Esophagus squamous epithelium (tissue), 5 donors: Measurements from ENCODE around the gene FGF12. TPM values are rescaled to one million over a fixed set of nuclear protein-coding genes. Genes with fewer than 3 reads are reported as not detected.

Source experiments
- DNase-seq: peaks from one replicate; lab custom pipeline; 2025; lab: John Stamatoyannopoulos, UW
- H3K27ac ChIP-seq, 4 donors: fragments of 200-600 bp; sonication (generic); one replicate each; pipeline ENCODE4 v1.5.1; 2016 to 2019; ENCODE audit warnings: mild to moderate bottlenecking in 1 of 4
- H3K27me3 ChIP-seq, 4 donors: fragments of 200-600 bp; sonication (generic); 1 replicate in 3 of 4; 2 replicates in 1 of 4; pipeline versions ENCODE4 v1.5.1 to v1.6.0; 2017 to 2021; ENCODE audit warnings: antibody characterized with exemption in 1 of 4
- H3K36me3 ChIP-seq, 3 donors: fragments of 200-600 bp; sonication (generic); one replicate each; pipeline ENCODE4 v1.5.1; 2016 to 2019
- H3K4me1 ChIP-seq, 3 donors: fragments of 200-600 bp; sonication (generic); one replicate each; pipeline ENCODE4 v1.5.1; 2017 to 2019
- H3K4me3 ChIP-seq, 4 donors: fragments of 200-600 bp; sonication (generic); 1 replicate in 3 of 4; 2 replicates in 1 of 4; pipeline ENCODE4 v1.5.1; 2016 to 2019; ENCODE audit warnings: mild to moderate bottlenecking in 2 of 4, moderate library complexity in 1 of 4
- H3K9me3 ChIP-seq, 3 donors: fragments of 200-600 bp; sonication (generic); one replicate each; pipeline ENCODE4 v1.5.1; 2016 to 2019
- POLR2A ChIP-seq, 4 donors: fragments of 450-650 bp; IDR thresholded peaks; one replicate each; pipeline ENCODE4 v1.6.1; 2017; ENCODE audit warnings: antibody characterized with exemption in 4 of 4, mild to moderate bottlenecking in 4 of 4, moderate library complexity in 3 of 4
- WGBS, 2 donors: methylation state at CpG; one replicate each; pipeline ENCODE4 v1.1.5; 2018; 5-methylcytosine and 5-hydroxymethylcytosine counted together
- intact Hi-C: fragments of 100-400 bp; cut with DNase I; formaldehyde crosslinking; loops from one replicate; pipeline ENCODE4 v1.15.0; 2022
- total RNA-seq, 4 donors: library from RNA; depleted of rRNA; stranded (reverse); fragments of >200 nt; gene quantifications; one replicate each; pipeline ENCODE4 v1.1.0, GENCODE V29; 2016
- TF ChIP-seq, protein P1 (sequence below), 6 experiments: fragments of 450-650 bp in 4 of 6; fragments of 200-600 bp in 2 of 6; sonication (generic) in 2 of 6; IDR thresholded peaks; one replicate each; pipeline ENCODE4 v1.5.1; 2016 to 2019; ENCODE audit warnings: antibody characterized with exemption in 6 of 6, mild to moderate bottlenecking in 4 of 6, moderate library complexity in 4 of 6
- donor health status: DM: yes; HTN: yes; CAD: no.

FGF12 gene
- total RNA-seq, 4 donors from 2014 or later = 0.18 to 1.6 (median 0.86) TPM

DNA sequence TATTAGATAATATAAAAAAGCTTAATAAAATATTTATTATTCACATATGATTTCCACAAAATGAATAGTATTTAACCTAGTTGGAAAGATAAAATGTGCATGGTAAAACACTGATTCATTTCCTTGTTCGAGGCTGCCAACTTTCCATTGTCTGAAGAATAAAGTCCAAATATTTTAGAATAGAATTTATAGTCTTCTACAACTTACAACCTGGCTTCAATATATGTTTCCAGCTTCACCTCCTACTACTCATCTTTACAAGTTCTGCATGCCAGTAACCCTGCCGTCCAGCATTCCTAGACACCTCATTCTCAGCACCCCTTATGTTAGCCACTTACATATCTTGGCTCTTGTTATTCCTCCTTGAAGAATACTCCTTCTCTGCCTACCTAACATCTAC, 244.5 kb downstream of the FGF12 start:
- WGBS, 2 donors = 28 to 40% methylated on average over 2 of the region's 2 CpGs
- no peak for DNase-seq
- Histone ChIP-seq H3K36me3 (no peaks in the 10 kb centered on the region), H3K9me3 (no peaks in the 10 kb centered on the region), H3K4me1 (peaks cover 0 to 8% (median 0%) of the 10 kb centered on the region in 3 donors), H3K27ac (no peak overlapping the region), H3K27me3 (no peaks in the 10 kb centered on the region), H3K4me3 (peak overlapping the region in 1 of 4 donors; percentile 19)
- TF ChIP-seq, protein P1, sequence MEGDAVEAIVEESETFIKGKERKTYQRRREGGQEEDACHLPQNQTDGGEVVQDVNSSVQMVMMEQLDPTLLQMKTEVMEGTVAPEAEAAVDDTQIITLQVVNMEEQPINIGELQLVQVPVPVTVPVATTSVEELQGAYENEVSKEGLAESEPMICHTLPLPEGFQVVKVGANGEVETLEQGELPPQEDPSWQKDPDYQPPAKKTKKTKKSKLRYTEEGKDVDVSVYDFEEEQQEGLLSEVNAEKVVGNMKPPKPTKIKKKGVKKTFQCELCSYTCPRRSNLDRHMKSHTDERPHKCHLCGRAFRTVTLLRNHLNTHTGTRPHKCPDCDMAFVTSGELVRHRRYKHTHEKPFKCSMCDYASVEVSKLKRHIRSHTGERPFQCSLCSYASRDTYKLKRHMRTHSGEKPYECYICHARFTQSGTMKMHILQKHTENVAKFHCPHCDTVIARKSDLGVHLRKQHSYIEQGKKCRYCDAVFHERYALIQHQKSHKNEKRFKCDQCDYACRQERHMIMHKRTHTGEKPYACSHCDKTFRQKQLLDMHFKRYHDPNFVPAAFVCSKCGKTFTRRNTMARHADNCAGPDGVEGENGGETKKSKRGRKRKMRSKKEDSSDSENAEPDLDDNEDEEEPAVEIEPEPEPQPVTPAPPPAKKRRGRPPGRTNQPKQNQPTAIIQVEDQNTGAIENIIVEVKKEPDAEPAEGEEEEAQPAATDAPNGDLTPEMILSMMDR (IDR thresholded peaks at IDR 0.05) = no peak
- TF ChIP-seq POLR2A (IDR thresholded peaks at IDR 0.05) = no peak
- intact Hi-C loops = no loop called here

DNA sequence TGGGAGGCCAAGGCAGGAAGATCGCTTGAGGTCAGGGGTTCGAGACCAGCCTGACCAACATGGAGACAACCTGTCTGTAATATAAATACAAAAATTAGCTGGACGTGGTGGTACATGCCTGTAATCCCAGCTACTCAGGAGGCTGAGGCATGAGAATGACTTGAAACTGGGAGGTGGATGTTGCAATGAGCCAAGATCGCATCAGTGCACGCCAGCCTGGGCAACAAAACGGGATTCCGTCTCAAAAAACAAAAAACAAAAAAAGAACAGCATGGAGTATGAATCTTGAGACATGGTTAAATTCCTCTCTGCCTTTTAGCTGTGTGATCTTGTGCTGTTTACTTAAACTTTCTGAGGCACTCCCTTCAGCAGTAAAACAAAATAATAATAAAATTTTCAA, 244.9 kb downstream of the FGF12 start:
- intact Hi-C loops = no loop called here
- peaks cover 0 to 8% (median 0%) of the 10 kb centered on the region in 3 donors for H3K4me1 ChIP-seq
- H3K4me3 ChIP-seq = no peak overlapping the region
- H3K36me3 ChIP-seq = no peaks in the 10 kb centered on the region
- TF ChIP-seq POLR2A (IDR thresholded peaks at IDR 0.05) = no peak
- TF ChIP-seq, protein P1 (IDR thresholded peaks at IDR 0.05) = no peak
- H3K27ac ChIP-seq = no peak overlapping the region
- H3K27me3 ChIP-seq = no peaks in the 10 kb centered on the region
- WGBS, 2 donors = 51 to 58% methylated on average over 7 of the region's 7 CpGs
- H3K9me3 ChIP-seq = no peaks in the 10 kb centered on the region
- DNase-seq = no peak

DNA sequence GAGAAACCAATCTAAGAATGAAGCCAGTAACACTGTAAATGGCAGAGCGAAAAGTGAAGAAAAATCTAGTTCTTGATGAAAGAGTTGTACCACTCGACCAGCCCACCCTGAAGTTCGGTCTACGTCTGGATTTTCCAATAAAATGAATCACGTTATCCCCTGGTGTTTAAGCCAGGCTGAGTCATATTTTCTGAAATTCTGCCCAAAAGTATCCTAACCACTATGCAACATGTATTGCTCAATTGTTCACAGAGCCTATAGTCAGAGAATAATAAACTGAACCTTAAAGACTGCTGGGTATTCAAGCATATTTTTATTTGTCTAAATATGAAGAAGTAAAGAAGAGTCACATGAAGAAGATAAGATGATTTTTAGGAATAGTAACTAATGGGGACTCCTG, 245.7 kb downstream of the FGF12 start:
- no peak for DNase-seq
- Histone ChIP-seq H3K4me3 (no peak overlapping the region), H3K27me3 (no peaks in the 10 kb centered on the region), H3K27ac (no peak overlapping the region), H3K9me3 (no peaks in the 10 kb centered on the region), H3K36me3 (no peaks in the 10 kb centered on the region), H3K4me1 (peaks cover 0 to 8% (median 0%) of the 10 kb centered on the region in 3 donors)
- intact Hi-C loops = no loop called here
- 37 to 60% methylated on average over 5 of the region's 5 CpGs for WGBS, 2 donors
- TF ChIP-seq POLR2A (IDR thresholded peaks at IDR 0.05) = no peak
- TF ChIP-seq, protein P1 (IDR thresholded peaks at IDR 0.05) = no peak

DNA sequence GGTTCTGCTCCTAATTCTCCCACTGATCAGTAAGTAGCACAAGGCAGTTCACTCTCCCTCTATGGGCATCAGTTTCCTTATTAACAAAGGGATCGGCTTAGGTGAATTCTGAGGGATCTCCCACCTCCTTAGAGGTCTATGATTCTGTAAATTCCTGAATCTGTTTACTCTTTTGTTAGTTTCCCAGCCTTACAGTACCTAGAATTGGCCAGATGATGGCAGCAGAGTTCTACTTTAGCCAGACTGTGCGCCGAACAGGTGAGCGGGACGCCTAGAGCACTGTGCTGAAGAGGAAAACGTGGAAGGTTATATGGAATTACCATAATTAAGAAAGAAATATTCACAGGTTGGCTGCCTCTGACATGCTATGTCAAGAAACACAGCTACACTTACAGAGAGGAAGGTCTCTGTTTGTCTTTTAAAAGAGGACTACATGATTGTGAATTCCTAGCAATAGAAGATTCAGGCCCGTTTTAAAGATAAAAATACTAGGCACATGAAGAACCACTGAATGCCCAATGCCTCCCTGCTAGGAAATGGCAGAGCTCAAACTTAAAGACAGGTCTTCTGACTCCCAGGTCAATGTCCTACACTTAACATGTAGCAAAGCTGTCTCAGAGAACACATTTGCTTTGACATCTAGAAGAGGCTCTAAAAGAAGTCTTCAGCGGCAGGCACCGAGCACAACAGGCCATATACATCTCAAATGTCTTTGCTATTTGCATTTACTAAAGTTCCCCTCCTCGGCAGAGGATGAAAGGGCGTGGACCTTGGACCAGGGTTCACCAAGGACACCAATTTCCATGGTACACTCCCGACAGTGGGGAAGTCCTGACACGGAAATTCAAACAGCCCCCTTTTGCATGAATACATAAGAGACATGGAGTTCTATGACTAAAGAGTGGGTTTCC, 259.9 kb downstream of the FGF12 start:
- Histone ChIP-seq H3K4me3 (no peak overlapping the region), H3K27me3 (peaks cover 0 to 22% (median 0%) of the 10 kb centered on the region in 4 donors), H3K4me1 (peaks cover 0 to 4% (median 0%) of the 10 kb centered on the region in 3 donors), H3K27ac (no peak overlapping the region), H3K36me3 (no peaks in the 10 kb centered on the region), H3K9me3 (no peaks in the 10 kb centered on the region)
- intact Hi-C loops = loop anchor here (10.0 kb wide), 1 partner anchor 337 kb away; no protein-coding TSS in a partner anchor
- 19 to 36% methylated on average over 12 to 13 of the region's 13 CpGs for WGBS, 2 donors
- TF ChIP-seq, protein P1 (IDR thresholded peaks at IDR 0.05) = peak; percentile 38 to 87 (median 84)
- no peak for TF ChIP-seq POLR2A (IDR thresholded peaks at IDR 0.05)
- DNase-seq = no peak

DNA sequence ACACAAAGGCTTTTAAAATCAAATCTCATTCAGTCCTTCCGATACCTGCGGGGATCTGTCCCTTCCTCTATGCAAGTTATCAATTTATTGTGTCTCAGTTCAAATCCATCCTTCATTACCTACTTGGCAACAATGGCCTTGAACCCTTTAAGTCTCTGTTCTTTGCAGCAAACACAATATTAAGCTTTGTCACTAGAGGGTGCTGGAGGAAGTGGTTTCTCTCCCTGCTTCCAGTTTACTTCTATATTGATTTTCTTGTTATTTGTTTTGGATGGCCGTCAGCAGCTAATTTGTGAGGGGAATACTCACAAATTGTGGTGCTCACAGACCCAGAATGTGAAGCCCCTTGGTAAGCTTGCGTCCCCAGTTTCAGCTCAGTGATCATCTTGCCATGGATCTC, 278.3 kb downstream of the FGF12 start:
- intact Hi-C loops = loop anchor here (10.0 kb wide), 1 partner anchor 1034 kb away; no protein-coding TSS in a partner anchor
- 55 to 58% methylated on average over 4 of the region's 4 CpGs for WGBS, 2 donors

More for the DNA sequence above, 278.3 kb downstream of the FGF12 start:
- no peak for DNase-seq
- Histone ChIP-seq H3K9me3 (no peaks in the 10 kb centered on the region), H3K27me3 (peaks cover 0 to 57% (median 0%) of the 10 kb centered on the region in 4 donors), H3K27ac (no peak overlapping the region), H3K4me3 (no peak overlapping the region), H3K4me1 (no peaks in the 10 kb centered on the region), H3K36me3 (no peaks in the 10 kb centered on the region)
- TF ChIP-seq POLR2A (IDR thresholded peaks at IDR 0.05) = no peak
- TF ChIP-seq, protein P1 (IDR thresholded peaks at IDR 0.05) = no peak
